ENCODE data around the gene PLEKHA7. TPM values are rescaled to one million over a fixed set of nuclear protein-coding genes. Genes with fewer than 3 reads are reported as not detected.

The PLEKHA7 gene
- total RNA-seq, 2 experiments from 2014 or later = 6.4 to 8.4 TPM

DNA sequence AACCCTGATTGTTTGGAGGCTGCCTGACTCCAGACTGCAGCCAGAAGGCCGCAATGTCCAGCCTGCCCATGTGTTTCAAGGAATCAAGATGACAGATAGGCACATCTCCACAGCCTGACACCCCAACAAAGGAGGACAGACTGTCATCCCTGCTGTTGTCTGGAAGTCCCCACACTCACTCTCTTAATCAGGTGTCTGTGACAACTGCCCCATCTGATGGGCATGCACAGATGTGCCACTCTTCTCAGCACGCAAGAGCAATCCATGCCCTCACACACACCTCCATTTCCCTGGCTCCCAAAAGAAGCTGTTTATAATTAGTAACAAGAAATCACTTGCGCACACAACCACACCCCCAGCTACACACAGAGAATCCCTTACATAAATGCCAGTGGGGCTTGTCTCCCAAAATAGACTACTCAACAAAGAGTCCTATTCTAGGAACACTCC, 158.2 kb downstream of the PLEKHA7 start:
- Mint-ChIP-seq H3K4me3 (no peak overlapping the region), H3K27ac (no peak overlapping the region), H3K36me3 (ENCODE audit: low read depth) (no peaks in the 10 kb centered on the region), H3K9me3 (ENCODE audit: low read depth) (no peaks in the 10 kb centered on the region), H3K27me3 (no peaks in the 10 kb centered on the region), H3K4me1 (no peaks in the 10 kb centered on the region)
- ChIA-PET CTCF (interaction anchor here (0.7 to 1.0 kb wide), 2 partner anchors 68 to 995 kb away, joined by 3 to 5 read pairs; no protein-coding TSS in a partner anchor), POLR2A (no interaction called here)
- ATAC-seq (no peak), DNase-seq (no peak)
- intact Hi-C loops (cut with DNase I, micrococcal nuclease) = no loop called here

DNA sequence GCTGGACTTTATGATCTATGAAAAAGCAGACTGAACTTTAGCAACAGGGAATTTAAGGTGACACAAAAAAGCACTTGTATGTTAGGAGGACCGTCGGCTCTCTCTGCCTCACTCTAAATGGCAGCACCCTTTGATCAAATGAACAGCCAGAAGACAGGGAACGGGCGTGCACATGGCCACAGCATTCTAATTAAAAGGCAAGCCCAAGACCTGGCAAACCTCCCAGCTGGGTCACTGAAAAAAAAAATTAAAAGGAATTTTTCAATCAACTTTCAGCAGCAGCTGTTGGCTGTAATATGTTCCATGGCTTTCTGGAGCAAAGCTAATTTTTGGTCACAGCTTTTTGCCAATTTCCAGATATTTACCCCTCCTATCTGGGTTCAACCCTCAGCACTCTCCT, 159.2 kb downstream of the PLEKHA7 start:
- Mint-ChIP-seq H3K9me3 (ENCODE audit: low read depth) (no peaks in the 10 kb centered on the region), H3K36me3 (ENCODE audit: low read depth) (no peaks in the 10 kb centered on the region), H3K27me3 (no peaks in the 10 kb centered on the region), H3K4me1 (no peaks in the 10 kb centered on the region), H3K4me3 (no peak overlapping the region), H3K27ac (no peak overlapping the region)
- DNase-seq (no peak), ATAC-seq (no peak)
- POLR2A ChIA-PET = no interaction called here
- CTCF ChIA-PET = interaction anchor here (0.7 to 1.9 kb wide), 2 partner anchors 35 to 673 kb away, joined by 3 to 7 read pairs; no protein-coding TSS in a partner anchor
- intact Hi-C loops (cut with DNase I, micrococcal nuclease) = no loop called here

- DNase-seq = no peak
- Mint-ChIP-seq H3K4me1 (no peaks in the 10 kb centered on the region), H3K27me3 (no peaks in the 10 kb centered on the region), H3K9me3 (ENCODE audit: low read depth) (no peaks in the 10 kb centered on the region), H3K27ac (no peak overlapping the region), H3K36me3 (ENCODE audit: low read depth) (no peaks in the 10 kb centered on the region), H3K4me3 (no peak overlapping the region)
- no peak for ATAC-seq
- CTCF ChIA-PET = interaction anchor here (1.3 to 1.9 kb wide), 2 partner anchors 11 to 33 kb away, joined by 3 to 7 read pairs; no protein-coding TSS in a partner anchor
- POLR2A ChIA-PET = no interaction called here
- intact Hi-C loops (cut with DNase I, micrococcal nuclease) = no loop called here
These were observed 160.4 kb downstream of the PLEKHA7 start for GRCh38 chr11:16853859-16854258.

GRCh38 chr11:16853266-16853665, 160.9 kb downstream of the PLEKHA7 start:
- ATAC-seq = no peak
- CTCF ChIA-PET = interaction anchor here (1.3 kb wide), 1 partner anchor 11 kb away, joined by 3 read pairs; no protein-coding TSS in a partner anchor

DNA sequence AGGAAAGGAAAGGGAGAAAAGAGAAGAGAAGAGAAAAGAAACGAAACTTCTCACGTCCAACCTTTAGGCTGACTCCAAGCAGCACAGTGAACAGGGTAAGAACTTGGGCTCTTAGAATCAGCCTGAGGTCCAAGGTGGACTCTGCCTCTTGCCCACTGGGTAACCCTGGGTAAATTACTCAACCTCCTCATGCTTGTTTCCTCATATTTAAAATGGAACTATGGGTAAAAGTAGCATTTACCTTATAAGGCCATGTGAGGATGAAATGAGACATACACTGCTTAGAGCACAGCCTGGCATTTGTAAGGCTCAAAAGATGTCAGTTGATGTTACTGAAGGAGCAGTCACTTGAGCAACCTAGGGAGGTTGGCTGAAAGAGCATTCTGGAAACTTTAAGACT, 167.9 kb downstream of the PLEKHA7 start:
- ATAC-seq (no peak), DNase-seq (no peak)
- Mint-ChIP-seq H3K36me3 (ENCODE audit: low read depth) (peaks cover 1% of the 10 kb centered on the region), H3K9me3 (ENCODE audit: low read depth) (no peaks in the 10 kb centered on the region), H3K4me3 (no peak overlapping the region), H3K27me3 (no peaks in the 10 kb centered on the region), H3K4me1 (no peaks in the 10 kb centered on the region), H3K27ac (no peak overlapping the region)
- intact Hi-C loops (cut with DNase I, micrococcal nuclease) = no loop called here
- ChIA-PET POLR2A (no interaction called here), CTCF (no interaction called here)

More at GRCh38 chr11:16853266-16853665, 160.9 kb downstream of the PLEKHA7 start:
- H3K27ac Mint-ChIP-seq = no peak overlapping the region
- POLR2A ChIA-PET = no interaction called here
- no peaks in the 10 kb centered on the region for H3K9me3 Mint-ChIP-seq (ENCODE audit: low read depth)
- intact Hi-C loops (cut with DNase I, micrococcal nuclease) = no loop called here
- H3K4me3 Mint-ChIP-seq = no peak overlapping the region
- H3K36me3 Mint-ChIP-seq (ENCODE audit: low read depth) = no peaks in the 10 kb centered on the region
- H3K27me3 Mint-ChIP-seq = no peaks in the 10 kb centered on the region
- no peaks in the 10 kb centered on the region for H3K4me1 Mint-ChIP-seq
- DNase-seq = no peak

GRCh38 chr11:16844268-16844771, 169.9 kb downstream of the PLEKHA7 start:
- ChIA-PET POLR2A (no interaction called here), CTCF (no interaction called here)
- H3K9me3 Mint-ChIP-seq (ENCODE audit: low read depth) = no peaks in the 10 kb centered on the region
- H3K4me1 Mint-ChIP-seq = no peaks in the 10 kb centered on the region
- H3K36me3 Mint-ChIP-seq (ENCODE audit: low read depth) = peaks cover 1% of the 10 kb centered on the region
- H3K4me3 Mint-ChIP-seq = no peak overlapping the region
- H3K27me3 Mint-ChIP-seq = no peaks in the 10 kb centered on the region
- intact Hi-C loops (cut with DNase I, micrococcal nuclease) = no loop called here
- H3K27ac Mint-ChIP-seq = no peak overlapping the region
- no peak for DNase-seq
- no peak for ATAC-seq

GRCh38 chr11:16843294-16843693, 170.9 kb downstream of the PLEKHA7 start:
- intact Hi-C loops (cut with DNase I, micrococcal nuclease) = no loop called here
- Mint-ChIP-seq H3K4me3 (no peak overlapping the region), H3K27me3 (no peaks in the 10 kb centered on the region), H3K27ac (no peak overlapping the region), H3K36me3 (ENCODE audit: low read depth) (peaks cover 1% of the 10 kb centered on the region), H3K9me3 (ENCODE audit: low read depth) (no peaks in the 10 kb centered on the region), H3K4me1 (no peaks in the 10 kb centered on the region)
- DNase-seq = no peak
- ChIA-PET CTCF (no interaction called here), POLR2A (no interaction called here)
- ATAC-seq = no peak

GRCh38 chr11:16841984-16842383, 172.2 kb downstream of the PLEKHA7 start:
- Mint-ChIP-seq H3K27ac (no peak overlapping the region), H3K9me3 (ENCODE audit: low read depth) (no peaks in the 10 kb centered on the region), H3K4me3 (no peak overlapping the region), H3K4me1 (no peaks in the 10 kb centered on the region), H3K27me3 (no peaks in the 10 kb centered on the region), H3K36me3 (ENCODE audit: low read depth) (peaks cover 1% of the 10 kb centered on the region)
- DNase-seq (no peak), ATAC-seq (no peak)
- intact Hi-C loops (cut with DNase I, micrococcal nuclease) = no loop called here
- ChIA-PET POLR2A (no interaction called here), CTCF (interaction anchor here (0.6 kb wide), 1 partner anchor 9 kb away, joined by 3 read pairs; no protein-coding TSS in a partner anchor)

GRCh38 chr11:16841481-16841880, 172.7 kb downstream of the PLEKHA7 start:
- no peaks in the 10 kb centered on the region for H3K9me3 Mint-ChIP-seq (ENCODE audit: low read depth)

DNA sequence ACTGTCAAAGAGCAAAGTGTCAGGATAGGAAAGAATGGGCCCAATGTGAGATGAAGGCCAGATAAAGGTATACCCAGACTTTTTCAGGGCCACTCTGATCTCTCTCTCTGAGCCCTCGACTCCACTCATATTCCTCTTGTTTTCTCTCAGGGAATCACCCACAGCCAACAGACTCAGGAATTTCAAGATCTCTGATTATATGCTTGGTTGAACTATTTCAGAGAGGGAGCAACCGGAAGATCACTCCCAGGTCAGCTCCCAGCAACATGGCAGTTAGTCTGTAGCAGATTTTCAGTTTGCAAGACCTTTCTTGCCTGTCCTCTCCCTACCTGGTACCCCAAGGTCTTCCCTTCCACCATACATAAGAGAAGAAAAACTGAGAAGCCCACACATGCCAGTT, 173.3 kb downstream of the PLEKHA7 start:
- Mint-ChIP-seq H3K4me3 (no peak overlapping the region), H3K27ac (no peak overlapping the region), H3K9me3 (ENCODE audit: low read depth) (no peaks in the 10 kb centered on the region), H3K36me3 (ENCODE audit: low read depth) (peaks cover 1% of the 10 kb centered on the region), H3K27me3 (no peaks in the 10 kb centered on the region), H3K4me1 (no peaks in the 10 kb centered on the region)
- ATAC-seq = no peak
- no peak for DNase-seq
- CTCF ChIA-PET = interaction anchor here (0.8 to 1.0 kb wide), 2 partner anchors 20 to 222 kb away, joined by 3 to 5 read pairs; no protein-coding TSS in a partner anchor
- POLR2A ChIA-PET = no interaction called here
- intact Hi-C loops (cut with DNase I, micrococcal nuclease) = no loop called here

More at GRCh38 chr11:16841481-16841880, 172.7 kb downstream of the PLEKHA7 start:
- DNase-seq (no peak), ATAC-seq (no peak)
- ChIA-PET CTCF (interaction anchor here (0.8 kb wide), 1 partner anchor 222 kb away, joined by 5 read pairs; no protein-coding TSS in a partner anchor), POLR2A (no interaction called here)
- Mint-ChIP-seq H3K27ac (no peak overlapping the region), H3K36me3 (ENCODE audit: low read depth) (peaks cover 1% of the 10 kb centered on the region), H3K27me3 (no peaks in the 10 kb centered on the region), H3K4me1 (no peaks in the 10 kb centered on the region), H3K4me3 (no peak overlapping the region)
- intact Hi-C loops (cut with DNase I, micrococcal nuclease) = no loop called here

DNA sequence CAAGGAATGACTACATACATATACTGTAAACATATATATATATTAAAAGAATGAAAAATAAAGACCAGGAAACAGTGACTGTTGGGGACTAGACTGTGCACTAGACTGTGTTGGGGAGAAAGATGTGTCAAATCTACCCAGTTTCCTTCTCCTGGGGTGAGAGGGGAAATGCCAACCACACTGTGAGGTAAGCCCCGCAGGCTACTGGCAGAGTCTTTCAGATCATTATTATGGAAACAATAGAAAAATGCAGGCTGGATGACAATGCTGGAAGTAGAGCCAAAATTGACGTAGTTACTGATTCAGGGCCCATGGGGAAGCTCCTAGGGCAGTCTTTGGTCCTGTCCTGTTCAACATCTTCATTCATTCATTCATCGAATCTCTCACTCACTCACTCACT, 174.4 kb downstream of the PLEKHA7 start:
- peak; percentile 23 for ATAC-seq
- Mint-ChIP-seq H3K9me3 (ENCODE audit: low read depth) (no peaks in the 10 kb centered on the region), H3K4me3 (no peak overlapping the region), H3K36me3 (ENCODE audit: low read depth) (no peaks in the 10 kb centered on the region), H3K27ac (no peak overlapping the region), H3K27me3 (no peaks in the 10 kb centered on the region), H3K4me1 (no peaks in the 10 kb centered on the region)
- DNase-seq = no peak
- CTCF ChIA-PET = interaction anchor here (0.5 kb wide), 1 partner anchor 1749 kb away, joined by 3 read pairs; the partner anchor contains the start of gene UEVLD
- POLR2A ChIA-PET = no interaction called here
- intact Hi-C loops (cut with DNase I, micrococcal nuclease) = no loop called here

- H3K9me3 Mint-ChIP-seq (ENCODE audit: low read depth) = no peaks in the 10 kb centered on the region
- ATAC-seq (peak; percentile 80), DNase-seq (no peak)
- CTCF ChIA-PET = interaction anchor here (0.6 to 1.7 kb wide), 4 partner anchors 14 to 1298 kb away, joined by 3 to 10 read pairs (median 4); no protein-coding TSS in a partner anchor
- no peaks in the 10 kb centered on the region for H3K36me3 Mint-ChIP-seq (ENCODE audit: low read depth)
- H3K4me3 Mint-ChIP-seq = no peak overlapping the region
- POLR2A ChIA-PET = no interaction called here
- H3K4me1 Mint-ChIP-seq = peaks cover 7% of the 10 kb centered on the region
- H3K27me3 Mint-ChIP-seq = no peaks in the 10 kb centered on the region
- peak overlapping the region; percentile 21 for H3K27ac Mint-ChIP-seq
- intact Hi-C loops (cut with DNase I, micrococcal nuclease) = no loop called here
These were observed 179.8 kb downstream of the PLEKHA7 start for GRCh38 chr11:16834384-16834783.

Data from activated CD4-positive, alpha-beta T cell treated with anti-CD3 and anti-CD28 coated beads for 36 hours (primary cell).